Measurements from ENCODE around the gene INTS14. TPM values are rescaled to one million over a fixed set of nuclear protein-coding genes. Genes with fewer than 3 reads are reported as not detected.

The INTS14 gene
- total and polyA plus RNA-seq, 2 of the 8 experiments (the other 6 are each of a cell fraction or from before 2014, with no cell fraction given) = 33.1 to 33.7 TPM

- POLR2A ChIA-PET (ENCODE audit: partially characterized antibody) = no interaction called here
- no peak overlapping the region for H2BK5ac ChIP-seq (ENCODE audit: low read depth, low read length)
- H2BK20ac ChIP-seq (ENCODE audit: low read length) = no peak overlapping the region
- H2AFZ ChIP-seq (ENCODE audit: low read length) = no peak overlapping the region
- no peak overlapping the region for H3K9ac ChIP-seq (replicated peaks in 1 of 4; ENCODE audit: extremely low read depth in 1 of 4, low read depth in 3 of 4, low read length in 3 of 4)
- H3K27ac ChIP-seq (ENCODE audit: low read depth, low read length) = no peak overlapping the region
- H3K14ac ChIP-seq (ENCODE audit: insufficient read length) = no peak overlapping the region
- H3K4ac ChIP-seq (replicated peaks; ENCODE audit: insufficient read length, low read depth, low read length) = no peak overlapping the region
- no peak overlapping the region for H3K18ac ChIP-seq (ENCODE audit: extremely low read depth, low read length)
- no peak overlapping the region for H3K56ac ChIP-seq (replicated peaks; ENCODE audit: insufficient read length, low read depth, low read length)
- CTCF ChIA-PET (ENCODE audit: partially characterized antibody) = interaction anchor here (0.7 to 5.3 kb wide), 4 partner anchors 9 to 225 kb away, joined by 3 to 26 read pairs (median 4); no protein-coding TSS in a partner anchor
- H3K36me3 ChIP-seq (ENCODE audit: control insufficient read depth in 2 of 4, insufficient read depth in 4 of 4, low read length in 3 of 4) = no peaks in the 10 kb centered on the region
- H4K5ac ChIP-seq (ENCODE audit: insufficient read length, low read depth, low read length) = no peak overlapping the region
- H3K4me1 ChIP-seq (replicated peaks in 1 of 4; ENCODE audit: control insufficient read depth in 3 of 4, insufficient read depth in 4 of 4, low read length in 3 of 4) = peaks cover 0 to 4% (median under 1%) of the 10 kb centered on the region in 4 experiments; a peak in 1 of 7 replicates
- H3K23me2 ChIP-seq (ENCODE audit: low read depth, low read length) = no peaks in the 10 kb centered on the region
- H2BK120ac ChIP-seq (replicated peaks; ENCODE audit: low read depth, low read length) = no peak overlapping the region
- no peak overlapping the region for H2BK15ac ChIP-seq (ENCODE audit: low read length)
- no peak for FAIRE-seq
- H3K4me2 ChIP-seq (ENCODE audit: insufficient read depth in 1 of 2, low read depth in 2 of 2, low read length in 2 of 2) = no peak overlapping the region
- no peak overlapping the region for H2AK5ac ChIP-seq (ENCODE audit: low read depth, low read length)
- no peaks in the 10 kb centered on the region for H3K79me2 ChIP-seq (ENCODE audit: control insufficient read depth in 1 of 2, insufficient read depth in 2 of 2, low read length in 2 of 2)
- no peaks in the 10 kb centered on the region for H4K20me1 ChIP-seq (replicated peaks in 1 of 2; ENCODE audit: control insufficient read depth in 1 of 2, insufficient read depth in 2 of 2, low read length in 2 of 2)
- no peaks in the 10 kb centered on the region for H3K9me3 ChIP-seq (ENCODE audit: insufficient read depth in 2 of 2, low read depth in 1 of 2, low read length in 1 of 2)
- H4K8ac ChIP-seq (ENCODE audit: extremely low read depth, insufficient read depth, low read length) = no peak overlapping the region
- H3K27me3 ChIP-seq (replicated peaks in 1 of 4; ENCODE audit: control insufficient read depth in 3 of 4, extremely low read depth in 1 of 4, insufficient read depth in 3 of 4, low read length in 3 of 4) = no peaks in the 10 kb centered on the region
- 82% methylated on average over 4 of the region's 4 CpGs; no CpG with 5 or more reads in 1 of the 2 experiments for WGBS, 2 experiments (ENCODE audit: extremely low coverage in 1 of 2, insufficient coverage in 1 of 2, insufficient read length in 1 of 2, insufficient replicate concordance in 2 of 2, low coverage in 1 of 2, low lambda C conversion rate in 2 of 2, missing lambda C conversion rate in 1 of 2)
- TF ChIP-seq SIN3A (conservative IDR thresholded peaks at IDR 0.05 in 1 of 2, IDR thresholded peaks at IDR 0.05 in 1 of 2; ENCODE audit: low read depth in 1 of 2, low read length in 2 of 2) = no peak
- no peak for TF ChIP-seq E2F6 (IDR thresholded peaks at IDR 0.05)
- TF ChIP-seq TAF1 (IDR thresholded peaks at IDR 0.05; ENCODE audit: low read depth, low read length) = no peak
- no peak for TF ChIP-seq PHF8 (conservative IDR thresholded peaks at IDR 0.05; ENCODE audit: low read depth, low read length)
- TF ChIP-seq CBX8 (IDR thresholded peaks at IDR 0.05; ENCODE audit: borderline replicate concordance, low read depth, low read length) = no peak
- TF ChIP-seq HDAC2 (IDR thresholded peaks at IDR 0.05; ENCODE audit: borderline replicate concordance in 1 of 2, low read depth in 2 of 2, low read length in 2 of 2) = no peak
- TF ChIP-seq RAD21 (IDR thresholded peaks at IDR 0.05 in 1 of 2, conservative IDR thresholded peaks at IDR 0.05 in 1 of 2; ENCODE audit: low read depth in 2 of 2, low read length in 2 of 2) = no peak
- TF ChIP-seq CTBP2 (IDR thresholded peaks at IDR 0.05; ENCODE audit: borderline replicate concordance, insufficient read depth, insufficient read length, low read length) = no peak
- no peak for TF ChIP-seq NRF1 (IDR thresholded peaks at IDR 0.05; ENCODE audit: low read depth, low read length)
- no peak for TF ChIP-seq KDM5A (IDR thresholded peaks at IDR 0.05; ENCODE audit: low read length)
- no peak for TF ChIP-seq GABPA (IDR thresholded peaks at IDR 0.05; ENCODE audit: borderline replicate concordance, insufficient read depth, low read length)
- no peak for TF ChIP-seq CREB1 (IDR thresholded peaks at IDR 0.05)
- H2BK12ac ChIP-seq (ENCODE audit: low read depth, low read length) = no peak overlapping the region
- H3K4me3 ChIP-seq (ENCODE audit: extremely low read depth in 1 of 4, insufficient read depth in 2 of 4, low read depth in 3 of 4, low read length in 4 of 4) = no peak overlapping the region
- H3K79me1 ChIP-seq (ENCODE audit: low read depth, low read length) = no peaks in the 10 kb centered on the region
- no peak overlapping the region for H4K91ac ChIP-seq (replicated peaks; ENCODE audit: insufficient read length, low read length)
- no peak for DNase-seq (ENCODE audit: low read depth in 1 of 2, low spot score in 2 of 2)
- no peak overlapping the region for H3K23ac ChIP-seq (ENCODE audit: insufficient read length)
Measured at GRCh38 chr15:65626856-65627255, 15.9 kb upstream of the INTS14 start.
